GM12878 (cell line): Measurements from ENCODE around the gene POLR1H. TPM values are rescaled to one million over a fixed set of nuclear protein-coding genes. Genes with fewer than 3 reads are reported as not detected.

ENCODE experiments used
- ATAC-seq: fragments of 200-7000 bp; cut with Tn5 transposase; 3 replicates; pipeline ENCODE4 v1.9.1; 2020; ENCODE audit warnings: mild to moderate bottlenecking, moderate library complexity
- BruUV-seq: library from RNA; stranded (reverse); fragments of 400-500 nt; replicated peaks from 2 replicates; lab custom pipeline; 2021; lab: Mats Ljungman, UMichigan
- CTCF ChIA-PET: fragments of 300-600 bp; sonication (Branson Sonifier 250); formaldehyde crosslinking; extraction: SDS; loops from one replicate; lab custom pipeline; 2021; ENCODE audit warnings: inconsistent platforms; lab: Yijun Ruan, JAX
- POLR2A ChIA-PET: fragments of 350-600 bp; formaldehyde crosslinking; extraction: SDS; loops from one replicate; lab custom pipeline; 2021; ENCODE audit warnings: inconsistent platforms; lab: Charles Lee
- RAD21 ChIA-PET: fragments of 300-600 bp; sonication (Branson Sonifier 250); formaldehyde crosslinking; loops from one replicate; lab custom pipeline; 2023; ENCODE audit warnings: antibody characterized with exemption; ENCODE audit not compliant: unreplicated experiment; lab: Charles Lee
- SMC1A ChIA-PET: fragments of 300-600 bp; sonication (Branson Sonifier 250); formaldehyde crosslinking; loops from one replicate; lab custom pipeline; 2023; ENCODE audit not compliant: unreplicated experiment, uncharacterized antibody; lab: Charles Lee
- DNase-seq: peaks from one replicate; pipeline ENCODE4 v3.0.0-alpha.2; 2011; ENCODE audit warnings: low read depth, low spot score
- FAIRE-seq: peaks from 3 replicates; lab custom pipeline; 2011; peaks lifted over from hg19 to GRCh38; lab: Jason Lieb, UNC
- H2AFZ ChIP-seq: 2 replicates; pipeline ENCODE4 v1.6.0; 2011; ENCODE audit warnings: low read depth, low read length, control low read depth; ENCODE audit not compliant: control insufficient read depth
- H3K27ac ChIP-seq: 2 replicates; pipeline ENCODE4 v1.5.1; 2011; ENCODE audit warnings: control low read depth; ENCODE audit not compliant: control insufficient read depth, insufficient read depth
- H3K27me3 ChIP-seq, 2 experiments: replicated peaks in 1 of 2; 2 replicates each; pipeline versions ENCODE4 v1.6.0 to v1.6.1; 2011; ENCODE audit warnings: low read length in 1 of 2; ENCODE audit not compliant: control insufficient read depth in 2 of 2, insufficient read depth in 2 of 2
- H3K36me3 ChIP-seq, 2 experiments: 2 replicates each; pipeline ENCODE4 v1.5.1; 2011; ENCODE audit warnings: low read length in 1 of 2; ENCODE audit not compliant: control insufficient read depth in 2 of 2, insufficient read depth in 2 of 2
- H3K4me1 ChIP-seq: 2 replicates; pipeline ENCODE4 v1.6.1; 2011; ENCODE audit warnings: mild to moderate bottlenecking, low read length, moderate library complexity, mixed read lengths; ENCODE audit not compliant: control insufficient read depth, insufficient read depth
- H3K4me2 ChIP-seq: 2 replicates; pipeline ENCODE4 v1.6.0; 2011; ENCODE audit warnings: control low read depth; ENCODE audit not compliant: control insufficient read depth, insufficient read depth
- H3K4me3 ChIP-seq: fragments of 200-600 bp; sonication (generic); 2 replicates; pipeline ENCODE4 v1.5.1; 2016
- H3K79me2 ChIP-seq: 2 replicates; pipeline ENCODE4 v1.6.0; 2011; ENCODE audit warnings: low read length; ENCODE audit not compliant: control insufficient read depth, insufficient read depth
- H3K9ac ChIP-seq: 2 replicates; pipeline ENCODE4 v1.8.0; 2011; ENCODE audit warnings: low read length, control low read depth, mixed read lengths; ENCODE audit not compliant: control insufficient read depth, insufficient read depth
- H3K9me3 ChIP-seq: replicated peaks from 3 replicates; pipeline ENCODE4 v1.5.1; 2011; ENCODE audit warnings: mild to moderate bottlenecking, low read length; ENCODE audit not compliant: control insufficient read depth, insufficient read depth
- H4K20me1 ChIP-seq: 2 replicates; pipeline ENCODE4 v1.6.0; 2011; ENCODE audit not compliant: control insufficient read depth, insufficient read depth
- BRCA1 ChIP-seq: IDR thresholded peaks from 2 replicates; pipeline ENCODE4 v1.6.1; 2011; ENCODE audit warnings: low read depth, low read length, improper control_type of control experiment
- CREB1 ChIP-seq: IDR thresholded peaks from 2 replicates; pipeline ENCODE4 v1.6.1; 2012; ENCODE audit warnings: low read depth, mild to moderate bottlenecking, inconsistent platforms
- FOXK2 ChIP-seq: fragments of 450-650 bp; IDR thresholded peaks from 2 replicates; pipeline ENCODE4 v1.6.1; 2017; ENCODE audit warnings: mild to moderate bottlenecking, moderate library complexity
- JUND ChIP-seq: IDR thresholded peaks from 2 replicates; pipeline ENCODE4 v1.6.1; 2012; ENCODE audit warnings: low read depth, mild to moderate bottlenecking, low read length, improper control_type of control experiment, moderate library complexity
- MEF2B ChIP-seq: fragments of 450-650 bp; IDR thresholded peaks from 2 replicates; pipeline ENCODE4 v1.6.1; 2018; ENCODE audit warnings: mild to moderate bottlenecking, moderate library complexity; ENCODE audit not compliant: partially characterized antibody, poor library complexity, severe bottlenecking
- NBN ChIP-seq: fragments of 450-650 bp; IDR thresholded peaks from 2 replicates; pipeline ENCODE4 v1.6.1; 2016
- PBX3 ChIP-seq: IDR thresholded peaks from 2 replicates; pipeline ENCODE4 v1.6.1; 2011; ENCODE audit warnings: mild to moderate bottlenecking, low read depth, low read length, moderate library complexity; ENCODE audit not compliant: insufficient replicate concordance
- PKNOX1 ChIP-seq: fragments of 450-650 bp; IDR thresholded peaks from 2 replicates; pipeline ENCODE4 v1.6.1; 2016; ENCODE audit warnings: mild to moderate bottlenecking
- RAD21 ChIP-seq: IDR thresholded peaks from 2 replicates; pipeline ENCODE4 v1.6.1; 2011; ENCODE audit warnings: mild to moderate bottlenecking, low read depth, low read length, moderate library complexity; ENCODE audit not compliant: insufficient read depth
- RAD51 ChIP-seq: fragments of 450-650 bp; IDR thresholded peaks from 2 replicates; pipeline ENCODE4 v1.6.1; 2016; ENCODE audit warnings: moderate library complexity, mild to moderate bottlenecking, inconsistent platforms
- RBBP5 ChIP-seq: fragments of 200-600 bp; sonication (generic); conservative IDR thresholded peaks from 2 replicates; pipeline ENCODE4 v1.6.1; 2016
- RUNX3 ChIP-seq: IDR thresholded peaks from 2 replicates; pipeline ENCODE4 v1.6.1; 2012; ENCODE audit warnings: low read length, inconsistent platforms
- SIX5 ChIP-seq: IDR thresholded peaks from 2 replicates; pipeline ENCODE4 v1.6.1; 2011; ENCODE audit warnings: mild to moderate bottlenecking, low read depth, low read length, moderate library complexity; ENCODE audit not compliant: severe bottlenecking
- SMC3 ChIP-seq: IDR thresholded peaks from 2 replicates; pipeline ENCODE4 v1.6.1; 2011; ENCODE audit warnings: low read length, improper control_type of control experiment, borderline replicate concordance
- SUZ12 ChIP-seq: fragments of 200-600 bp; sonication (generic); IDR thresholded peaks from one replicate; pipeline ENCODE4 v1.6.1; 2018; ENCODE audit warnings: antibody characterized with exemption, mild to moderate bottlenecking; ENCODE audit not compliant: unreplicated experiment
- TCF12 ChIP-seq: IDR thresholded peaks from 2 replicates; pipeline ENCODE4 v1.6.1; 2011; ENCODE audit warnings: low read depth, mild to moderate bottlenecking, low read length
- YBX1 ChIP-seq: fragments of 450-650 bp; IDR thresholded peaks from 2 replicates; pipeline ENCODE4 v1.6.1; 2016; ENCODE audit warnings: antibody characterized with exemption
- ZNF622 ChIP-seq: fragments of 450-650 bp; IDR thresholded peaks from 2 replicates; pipeline ENCODE4 v1.6.1; 2017; ENCODE audit warnings: mild to moderate bottlenecking, inconsistent platforms
- ZSCAN29 ChIP-seq: fragments of 450-650 bp; IDR thresholded peaks from 2 replicates; pipeline ENCODE4 v1.6.1; 2017; ENCODE audit warnings: mild to moderate bottlenecking, moderate library complexity
- WGBS: methylation state at CpG from one replicate; pipeline ENCODE4 v1.1.6; 2016; ENCODE audit warnings: low lambda C conversion rate; ENCODE audit not compliant: insufficient replicate concordance, insufficient coverage; ENCODE audit errors: missing lambda C conversion rate; 5-methylcytosine and 5-hydroxymethylcytosine counted together
- in situ Hi-C: fragments of 300-500 bp; cut with MboI; formaldehyde crosslinking; loops from 9 replicates; pipeline ENCODE4 v1.14.3; 2018; ENCODE audit warnings: mixed read lengths
- intact Hi-C: fragments of 100-400 bp; cut with micrococcal nuclease; formaldehyde crosslinking; loops from one replicate; pipeline ENCODE4 v1.14.2; 2022; ENCODE audit not compliant: unreplicated experiment
- polyA plus RNA-seq, 11 experiments: library from polyadenylated mRNA; depleted of rRNA in 4 of 11; unstranded in 6 of 11; stranded (reverse) in 5 of 11; fragments of >200 nt; fragmentation: Nextera tagmentation in 4 of 11; fragmentation: Illumina TruSeq in 1 of 11; extraction: Ambion mirVana in 4 of 11; extraction: Trizol in 1 of 11; gene quantifications; 1 replicate in 1 of 11; 2 replicates in 10 of 11; pipeline versions ENCODE4 v1.2.1 to v1.2.3, GENCODE V29; 2011 to 2016; ENCODE audit warnings: inconsistent platforms in 2 of 11, missing spikeins in 2 of 11, low read depth in 1 of 11
- total RNA-seq, 4 experiments: library from RNA; depleted of rRNA in 3 of 4; stranded (reverse); fragments of >200 nt in 3 of 4; fragmentation: Illumina TruSeq in 1 of 4; extraction: Trizol in 1 of 4; gene quantifications; 2 replicates each; pipeline versions ENCODE4 v1.2.1 to v1.2.3, GENCODE V29; 2013 to 2021
- TF ChIP-seq, protein P1 (sequence below), 3 experiments: IDR thresholded peaks in 2 of 3; conservative IDR thresholded peaks in 1 of 3; 2 replicates each; pipeline ENCODE4 v1.5.1; 2011; ENCODE audit warnings: low read depth in 3 of 3, low read length in 3 of 3, mild to moderate bottlenecking in 3 of 3, control low read depth in 2 of 3, moderate library complexity in 2 of 3, inconsistent platforms in 1 of 3, mixed read lengths in 1 of 3; ENCODE audit not compliant: control insufficient read depth in 2 of 3, insufficient read depth in 1 of 3; ENCODE audit errors: extremely low read depth in 1 of 3

Gene POLR1H
- total and polyA plus RNA-seq, 10 of the 15 experiments (the other 5 are each of a cell fraction or from before 2014, with no cell fraction given) = 50.6 to 160 (median 77.7) TPM

- SMC1A ChIA-PET = interaction anchor here (0.7 to 3.0 kb wide), 5 partner anchors 13 to 29 kb away, joined by 3 to 11 read pairs (median 4); partner anchors contain the start of gene PPP1R11
- ATAC-seq (peak; percentile 90), FAIRE-seq (no peak)
- TF ChIP-seq RAD51 (no peak), RBBP5 (no peak), RAD21 (peak; percentile 38), SIX5 (no peak), PBX3 (peak; percentile 43), CREB1 (no peak), SMC3 (peak; percentile 46; the same call in 1 of the 2 replicates), ZSCAN29 (no peak), RUNX3 (no peak), JUND (no peak), PKNOX1 (peak; percentile 77), TCF12 (no peak), NBN (no peak), MEF2B (no peak), YBX1 (no peak), BRCA1 (no peak), ZNF622 (no peak), FOXK2 (no peak), SUZ12 (no peak)
- TF ChIP-seq, protein P1, sequence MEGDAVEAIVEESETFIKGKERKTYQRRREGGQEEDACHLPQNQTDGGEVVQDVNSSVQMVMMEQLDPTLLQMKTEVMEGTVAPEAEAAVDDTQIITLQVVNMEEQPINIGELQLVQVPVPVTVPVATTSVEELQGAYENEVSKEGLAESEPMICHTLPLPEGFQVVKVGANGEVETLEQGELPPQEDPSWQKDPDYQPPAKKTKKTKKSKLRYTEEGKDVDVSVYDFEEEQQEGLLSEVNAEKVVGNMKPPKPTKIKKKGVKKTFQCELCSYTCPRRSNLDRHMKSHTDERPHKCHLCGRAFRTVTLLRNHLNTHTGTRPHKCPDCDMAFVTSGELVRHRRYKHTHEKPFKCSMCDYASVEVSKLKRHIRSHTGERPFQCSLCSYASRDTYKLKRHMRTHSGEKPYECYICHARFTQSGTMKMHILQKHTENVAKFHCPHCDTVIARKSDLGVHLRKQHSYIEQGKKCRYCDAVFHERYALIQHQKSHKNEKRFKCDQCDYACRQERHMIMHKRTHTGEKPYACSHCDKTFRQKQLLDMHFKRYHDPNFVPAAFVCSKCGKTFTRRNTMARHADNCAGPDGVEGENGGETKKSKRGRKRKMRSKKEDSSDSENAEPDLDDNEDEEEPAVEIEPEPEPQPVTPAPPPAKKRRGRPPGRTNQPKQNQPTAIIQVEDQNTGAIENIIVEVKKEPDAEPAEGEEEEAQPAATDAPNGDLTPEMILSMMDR (IDR thresholded peaks at IDR 0.05 in 2 of 3, conservative IDR thresholded peaks at IDR 0.05 in 1 of 3; ENCODE audit: control insufficient read depth in 2 of 3, extremely low read depth in 1 of 3, insufficient read depth in 1 of 3, low read depth in 3 of 3, low read length in 3 of 3) = peak; percentile 47 to 64 (median 56); a peak in 5 of 6 replicates
These were observed 23.8 kb upstream of the POLR1H start for GRCh38 chr6:30037182-30037788.

More at GRCh38 chr6:30037182-30037788, 23.8 kb upstream of the POLR1H start:
- Histone ChIP-seq H2AFZ (no peak overlapping the region), H4K20me1 (no peaks in the 10 kb centered on the region), H3K79me2 (no peaks in the 10 kb centered on the region), H3K27me3 (no peaks in the 10 kb centered on the region), H3K4me1 (no peaks in the 10 kb centered on the region), H3K9me3 (no peaks in the 10 kb centered on the region), H3K36me3 (peaks cover 0 to 3% of the 10 kb centered on the region in 2 experiments; a peak in 1 of 4 replicates), H3K4me2 (no peak overlapping the region), H3K9ac (no peak overlapping the region), H3K27ac (no peak overlapping the region), H3K4me3 (no peak overlapping the region)
- 36% methylated on average over 4 of the region's 4 CpGs for whole genome bisulfite sequencing
- ChIA-PET RAD21 (interaction anchor here (0.7 to 1.2 kb wide), 2 partner anchors 94 to 186 kb away, joined by 3 read pairs; no protein-coding TSS in a partner anchor), CTCF (interaction anchor here (0.7 to 2.6 kb wide), 10 partner anchors 9 to 300 kb away, joined by 3 to 10 read pairs (median 4); partner anchors contain the start of gene POLR1H), POLR2A (interaction anchor here (0.6 kb wide), 1 partner anchor 108 kb away, joined by 4 read pairs; no protein-coding TSS in a partner anchor)
- BruUV-seq = no TSS peak
- intact Hi-C loops = no loop called here
- DNase-seq = no peak
- in situ Hi-C loops = no loop called here
